Adrenal gland (tissue), 5 donors: Measurements from ENCODE around the gene NR2F1.

Source experiments
- CTCF ChIP-seq, 6 experiments: fragments of 450-650 bp in 4 of 6; fragments of 200-600 bp in 2 of 6; sonication (generic) in 1 of 6; IDR thresholded peaks; 1 replicate in 5 of 6; 2 replicates in 1 of 6; pipeline versions ENCODE4 v1.5.1 to v1.8.0; 2016 to 2021; ENCODE audit warnings: antibody characterized with exemption in 6 of 6, mild to moderate bottlenecking in 2 of 6, moderate library complexity in 1 of 6
- POLR2A ChIP-seq, 2 donors: fragments of 450-650 bp; IDR thresholded peaks; one replicate each; pipeline ENCODE4 v1.6.1; 2017; ENCODE audit warnings: antibody characterized with exemption in 2 of 2, mild to moderate bottlenecking in 2 of 2, moderate library complexity in 1 of 2
- donor health status: DM: no; HTN: no; CAD: no.

GRCh38 chr5:93567424-93567823 is 15.6 kb upstream of the NR2F1 start:
- TF ChIP-seq POLR2A (IDR thresholded peaks at IDR 0.05): no peak
- TF ChIP-seq CTCF (IDR thresholded peaks at IDR 0.05): no peak
